K562 (cell line): Measurements from ENCODE around the gene GATA5. TPM values are rescaled to one million over a fixed set of nuclear protein-coding genes. Genes with fewer than 3 reads are reported as not detected.

Experiments
- CXXC5 ChIP-seq: fragments of 250-450 bp; sonication (Bioruptor Pico); IDR thresholded peaks from 2 replicates; pipeline ENCODE4 v1.8.0; 2022; ENCODE audit warnings: inconsistent platforms, mild to moderate bottlenecking, moderate library complexity
- ETS1 ChIP-seq: conservative IDR thresholded peaks from 2 replicates; pipeline ENCODE4 v1.6.1; 2011; ENCODE audit warnings: low read depth, mild to moderate bottlenecking, low read length; ENCODE audit not compliant: control insufficient read depth
- MITF ChIP-seq: IDR thresholded peaks from 2 replicates; pipeline ENCODE4 v1.6.1; 2014; ENCODE audit warnings: antibody characterized with exemption
- PHB ChIP-seq: fragments of 250-450 bp; sonication (Bioruptor Pico); IDR thresholded peaks from 2 replicates; pipeline ENCODE4 v1.5.0; 2021
- VEZF1 ChIP-seq: fragments of 200-800 bp; sonication (Bioruptor generic); IDR thresholded peaks from 2 replicates; pipeline ENCODE4 v1.6.1; 2017; ENCODE audit warnings: missing genetic modification characterization, missing compliant biosample characterization
- YBX1 ChIP-seq: fragments of 450-650 bp; IDR thresholded peaks from 2 replicates; pipeline ENCODE4 v1.7.1; 2016; ENCODE audit warnings: mild to moderate bottlenecking
- ZNF253 ChIP-seq: fragments of 250-450 bp; sonication (Bioruptor Pico); conservative IDR thresholded peaks from 2 replicates; pipeline ENCODE4 v1.6.1; 2021; ENCODE audit warnings: mild to moderate bottlenecking
- polyA plus RNA-seq, 8 experiments: library from polyadenylated mRNA; depleted of rRNA in 4 of 8; stranded (reverse) in 5 of 8; unstranded in 3 of 8; fragments of >200 nt; fragmentation: Nextera tagmentation in 2 of 8; fragmentation: Illumina TruSeq in 1 of 8; extraction: Ambion mirVana in 2 of 8; extraction: Trizol in 1 of 8; gene quantifications; 2 replicates each; pipeline versions ENCODE4 v1.2.1 to v1.2.3, GENCODE V29; 2011 to 2014; ENCODE audit warnings: inconsistent platforms in 1 of 8, missing spikeins in 1 of 8
- total RNA-seq, 7 experiments: library from RNA; depleted of rRNA in 6 of 7; stranded (reverse); fragments of >200 nt in 6 of 7; fragmentation: Illumina TruSeq in 2 of 7; extraction: Trizol in 2 of 7; gene quantifications; 2 replicates each; pipeline versions ENCODE4 v1.2.1 to v1.2.3, GENCODE V29; 2011 to 2021; ENCODE audit warnings: low replicate concordance in 1 of 7
- TF ChIP-seq, protein P1 (sequence below): fragments of 450-650 bp; conservative IDR thresholded peaks from 2 replicates; pipeline ENCODE4 v1.6.1; 2016; ENCODE audit warnings: missing genetic modification characterization, low read depth, mild to moderate bottlenecking, control low read depth, missing compliant biosample characterization

The GATA5 gene
- total and polyA plus RNA-seq, 9 of the 15 experiments (the other 6 are each of a cell fraction or from before 2014, with no cell fraction given) = 0.09 to 0.57 (median 0.20) TPM; not detected in 3

DNA sequence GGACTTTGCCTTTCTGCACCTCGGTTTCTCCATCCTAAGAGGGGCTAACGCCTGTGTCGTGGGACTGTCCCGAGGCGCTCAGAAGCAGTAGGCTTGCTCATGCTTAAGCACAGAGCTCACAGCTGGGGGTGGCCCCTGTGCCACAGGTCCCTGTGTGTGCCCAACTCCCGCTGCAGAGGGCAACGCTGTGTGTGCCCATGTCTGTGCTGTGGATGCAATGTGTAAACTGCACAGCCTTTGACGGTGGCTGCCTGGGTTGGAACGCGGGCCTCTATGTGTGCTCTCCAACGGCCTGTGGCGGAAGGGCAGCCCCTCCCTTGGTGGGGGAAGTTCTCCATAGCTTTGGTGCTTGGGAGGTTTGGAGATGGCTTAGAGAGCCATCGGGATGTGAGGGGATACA, 10.7 kb upstream of the GATA5 start (continued):
- no peak for TF ChIP-seq MITF
- no peak for TF ChIP-seq ETS1
- TF ChIP-seq YBX1 = no peak
- TF ChIP-seq ZNF253 (CRISPR knock-in tag) = no peak
- TF ChIP-seq, protein P1, sequence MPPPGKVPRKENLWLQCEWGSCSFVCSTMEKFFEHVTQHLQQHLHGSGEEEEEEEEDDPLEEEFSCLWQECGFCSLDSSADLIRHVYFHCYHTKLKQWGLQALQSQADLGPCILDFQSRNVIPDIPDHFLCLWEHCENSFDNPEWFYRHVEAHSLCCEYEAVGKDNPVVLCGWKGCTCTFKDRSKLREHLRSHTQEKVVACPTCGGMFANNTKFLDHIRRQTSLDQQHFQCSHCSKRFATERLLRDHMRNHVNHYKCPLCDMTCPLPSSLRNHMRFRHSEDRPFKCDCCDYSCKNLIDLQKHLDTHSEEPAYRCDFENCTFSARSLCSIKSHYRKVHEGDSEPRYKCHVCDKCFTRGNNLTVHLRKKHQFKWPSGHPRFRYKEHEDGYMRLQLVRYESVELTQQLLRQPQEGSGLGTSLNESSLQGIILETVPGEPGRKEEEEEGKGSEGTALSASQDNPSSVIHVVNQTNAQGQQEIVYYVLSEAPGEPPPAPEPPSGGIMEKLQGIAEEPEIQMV (tag) = no peak
- 0 out of 2 replicates have a peak, but pooled peaks have one; percentile 28 for TF ChIP-seq CXXC5 (CRISPR knock-in tag)
- no peak; the same call in 1 of the 2 replicates for TF ChIP-seq VEZF1 (CRISPR knock-in tag)
- TF ChIP-seq PHB (CRISPR knock-in tag) = no peak
